Measurements from ENCODE around the gene TEX30. TPM values are rescaled to one million over a fixed set of nuclear protein-coding genes. Genes with fewer than 3 reads are reported as not detected.
A peak's percentile ranks its signal among the peaks of the same experiment; 100 is the strongest.

Gene TEX30
- total RNA-seq, 1 experiment from 2014 or later, result 13.1 TPM

- Histone ChIP-seq H4K5ac (ENCODE audit: insufficient read length, low read depth, low read length) (no peak overlapping the region), H4K91ac (ENCODE audit: insufficient read length, low read depth, low read length) (no peak overlapping the region), H2BK120ac (ENCODE audit: low read depth, low read length, poor library complexity, severe bottlenecking) (no peak overlapping the region), H3K56ac (ENCODE audit: insufficient read length, low read depth, low read length) (no peak overlapping the region), H3K9ac (ENCODE audit: extremely low read depth, insufficient read length, low read length) (no peak overlapping the region), H2AK5ac (ENCODE audit: insufficient read length, low read length) (no peak overlapping the region), H4K20me1 (ENCODE audit: control insufficient read depth, insufficient read depth, insufficient read length) (no peaks in the 10 kb centered on the region), H3K79me2 (ENCODE audit: insufficient read depth, low read length) (no peaks in the 10 kb centered on the region), H3K23me2 (ENCODE audit: insufficient read length, low read depth, low read length, poor library complexity, severe bottlenecking) (peaks cover 5% of the 10 kb centered on the region), H2BK15ac (ENCODE audit: low read depth, low read length) (no peak overlapping the region), H3K4ac (ENCODE audit: low read depth, low read length) (no peak overlapping the region), H3T11ph (ENCODE audit: low read length) (no peak overlapping the region), H3K18ac (ENCODE audit: insufficient read length, low read depth, low read length) (no peak overlapping the region), H3K23ac (ENCODE audit: insufficient read length, low read depth, low read length) (no peak overlapping the region), H3K4me1 (ENCODE audit: insufficient read depth, low read length) (peaks cover 2% of the 10 kb centered on the region; the same call in 1 of the 2 replicates), H3K9me3 (ENCODE audit: control insufficient read depth, low read depth, low read length) (no peaks in the 10 kb centered on the region), H3K27ac (ENCODE audit: insufficient read length, low read depth, low read length) (no peak overlapping the region), H2AFZ (ENCODE audit: low read length) (no peak overlapping the region), H2BK20ac (ENCODE audit: low read depth, low read length, poor library complexity, severe bottlenecking) (no peak overlapping the region), H2BK12ac (ENCODE audit: insufficient read length, low read depth, low read length) (no peak overlapping the region), H4K8ac (replicated peaks; ENCODE audit: insufficient read length, low read depth, low read length) (no peak overlapping the region), H2BK5ac (ENCODE audit: insufficient read length, low read length) (no peak overlapping the region), H3K79me1 (ENCODE audit: insufficient read depth, low read depth, low read length, poor library complexity, severe bottlenecking) (no peaks in the 10 kb centered on the region), H3K4me2 (ENCODE audit: insufficient read depth, insufficient read length, low read length) (no peak overlapping the region), H3K14ac (ENCODE audit: insufficient read depth, low read length) (no peak overlapping the region), H3K27me3 (ENCODE audit: insufficient read depth, low read length) (no peaks in the 10 kb centered on the region; the same call in 1 of the 2 replicates)
- no peak overlapping the region for H3K27ac Mint-ChIP-seq
- peaks cover 0 to 2% of the 10 kb centered on the region in 2 experiments; a peak in 1 of 5 replicates for H3K9me3 Mint-ChIP-seq
- peak overlapping the region; percentile 83 to 89; a peak in 4 of 5 replicates for H3K4me3 Mint-ChIP-seq
- no CpG with 5 or more reads among the region's 16 CpGs for WGBS (ENCODE audit: extremely low coverage, insufficient read length, low lambda C conversion rate)
- peaks cover 0 to 5% (median 0%) of the 10 kb centered on the region in 3 experiments; a peak in 3 of 7 replicates for H3K36me3 Mint-ChIP-seq (ENCODE audit: insufficient read depth in 1 of 3, low read depth in 3 of 3)
- TF ChIP-seq, protein P1, sequence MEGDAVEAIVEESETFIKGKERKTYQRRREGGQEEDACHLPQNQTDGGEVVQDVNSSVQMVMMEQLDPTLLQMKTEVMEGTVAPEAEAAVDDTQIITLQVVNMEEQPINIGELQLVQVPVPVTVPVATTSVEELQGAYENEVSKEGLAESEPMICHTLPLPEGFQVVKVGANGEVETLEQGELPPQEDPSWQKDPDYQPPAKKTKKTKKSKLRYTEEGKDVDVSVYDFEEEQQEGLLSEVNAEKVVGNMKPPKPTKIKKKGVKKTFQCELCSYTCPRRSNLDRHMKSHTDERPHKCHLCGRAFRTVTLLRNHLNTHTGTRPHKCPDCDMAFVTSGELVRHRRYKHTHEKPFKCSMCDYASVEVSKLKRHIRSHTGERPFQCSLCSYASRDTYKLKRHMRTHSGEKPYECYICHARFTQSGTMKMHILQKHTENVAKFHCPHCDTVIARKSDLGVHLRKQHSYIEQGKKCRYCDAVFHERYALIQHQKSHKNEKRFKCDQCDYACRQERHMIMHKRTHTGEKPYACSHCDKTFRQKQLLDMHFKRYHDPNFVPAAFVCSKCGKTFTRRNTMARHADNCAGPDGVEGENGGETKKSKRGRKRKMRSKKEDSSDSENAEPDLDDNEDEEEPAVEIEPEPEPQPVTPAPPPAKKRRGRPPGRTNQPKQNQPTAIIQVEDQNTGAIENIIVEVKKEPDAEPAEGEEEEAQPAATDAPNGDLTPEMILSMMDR (conservative IDR thresholded peaks at IDR 0.05), result no peak
- peaks cover 9% of the 10 kb centered on the region for H3K27me3 Mint-ChIP-seq (ENCODE audit: low read depth)
- no peak for DNase-seq
- H3K4me1 Mint-ChIP-seq, result peaks cover 10 to 14% of the 10 kb centered on the region in 2 experiments
Observed at GRCh38 chr13:102772042-102772425, 1.6 kb downstream of the TEX30 start.

All from H9 (cell line).